H1 (cell line): Measurements from ENCODE around the gene PRKCA. TPM values are rescaled to one million over a fixed set of nuclear protein-coding genes. Genes with fewer than 3 reads are reported as not detected.

Experiments
- ATF3 ChIP-seq: IDR thresholded peaks from 2 replicates; pipeline ENCODE4 v1.6.1; 2011; ENCODE audit warnings: low read depth, mild to moderate bottlenecking, low read length; ENCODE audit not compliant: insufficient read depth
- EGR1 ChIP-seq: IDR thresholded peaks from 2 replicates; pipeline ENCODE4 v1.6.1; 2011; ENCODE audit warnings: low read depth, low read length, borderline replicate concordance
- HDAC2 ChIP-seq, 2 experiments: fragments of 300-600 bp in 1 of 2; sonication (generic) in 1 of 2; IDR thresholded peaks; 2 replicates each; pipeline ENCODE4 v1.6.1; 2011 to 2012; ENCODE audit warnings: low read depth in 2 of 2, low read length in 2 of 2, mild to moderate bottlenecking in 2 of 2, moderate library complexity in 2 of 2, borderline replicate concordance in 1 of 2, inconsistent platforms in 1 of 2
- NANOG ChIP-seq: IDR thresholded peaks from 2 replicates; pipeline ENCODE4 v1.6.1; 2011; ENCODE audit warnings: low read length, low read depth, mild to moderate bottlenecking, inconsistent platforms; ENCODE audit not compliant: insufficient read depth, poor library complexity, severe bottlenecking
- POLR2A ChIP-seq, 2 experiments: IDR thresholded peaks; 1 replicate in 1 of 2; 2 replicates in 1 of 2; pipeline ENCODE4 v1.6.1; 2011; ENCODE audit warnings: low read depth in 2 of 2, low read length in 2 of 2, mild to moderate bottlenecking in 2 of 2; ENCODE audit errors: control extremely low read depth in 1 of 2
- RAD21 ChIP-seq, 2 experiments: IDR thresholded peaks in 1 of 2; conservative IDR thresholded peaks in 1 of 2; 2 replicates each; pipeline ENCODE4 v1.6.1; 2011; ENCODE audit warnings: low read depth in 2 of 2, low read length in 2 of 2, improper control_type of control experiment in 1 of 2, inconsistent platforms in 1 of 2, mild to moderate bottlenecking in 1 of 2, moderate library complexity in 1 of 2
- polyA plus RNA-seq, 7 experiments: library from polyadenylated mRNA; depleted of rRNA in 3 of 7; stranded (reverse) in 5 of 7; unstranded in 2 of 7; fragments of >200 nt in 5 of 7; fragments of 200-250 nt in 2 of 7; gene quantifications; 1 replicate in 5 of 7; 2 replicates in 1 of 7; 4 replicates in 1 of 7; pipeline versions ENCODE4 v1.2.1 to v1.2.3, GENCODE V29; 2011 to 2013; ENCODE audit warnings: missing spikeins in 2 of 7, mixed read lengths in 2 of 7
- total RNA-seq: library from RNA; stranded (reverse); fragmentation: NEBNext Ultra II Directional; extraction: Animal tissue kit (Norgen Biotek cat#: 25700); gene quantifications from 2 replicates; pipeline ENCODE4 v1.2.1, GENCODE V29; 2021

The PRKCA gene
- total and polyA plus RNA-seq, 2 of the 8 experiments (the other 6 are each of a cell fraction or from before 2014, with no cell fraction given) = 5.8 to 17.8 TPM

DNA sequence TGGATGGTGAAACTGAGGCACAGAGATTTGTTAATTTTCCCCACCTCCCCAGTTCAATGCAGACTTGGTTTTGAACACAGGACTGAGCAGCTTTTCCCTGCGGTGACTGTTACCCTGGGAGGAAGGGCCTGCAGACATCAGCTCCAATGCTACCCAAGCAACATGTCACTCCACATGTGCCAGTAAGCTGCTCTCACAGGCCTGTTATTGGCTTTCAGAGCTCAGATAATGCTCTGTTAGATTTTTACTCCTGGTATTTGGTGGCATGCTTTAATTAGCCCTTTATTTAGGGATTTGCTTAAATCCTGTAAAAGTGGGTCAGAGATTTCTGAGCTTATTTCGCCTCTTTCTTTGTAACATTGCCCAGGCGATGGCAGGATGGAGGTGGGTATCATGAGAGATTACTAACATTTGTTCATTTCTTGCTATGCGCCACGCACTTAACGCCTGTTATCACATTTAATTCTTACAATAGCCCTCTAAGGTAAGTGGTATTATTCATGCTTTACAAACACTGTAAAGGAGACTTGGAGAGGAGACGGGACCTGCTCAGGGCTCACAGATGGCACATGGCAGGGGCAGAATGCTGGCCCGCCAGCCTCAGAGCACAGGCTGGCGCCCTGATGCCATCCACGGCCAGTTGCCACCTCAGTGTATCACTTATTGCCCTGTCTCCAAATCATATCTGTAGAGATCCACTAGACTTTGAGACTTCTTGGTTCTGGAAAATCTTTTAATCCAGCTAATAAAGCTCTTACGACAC lies 448.5 kb downstream of the PRKCA start (continued):
- TF ChIP-seq ATF3 (no peak), EGR1 (no peak), RAD21 (IDR thresholded peaks at IDR 0.05 in 1 of 2, conservative IDR thresholded peaks at IDR 0.05 in 1 of 2; ENCODE audit: low read depth in 2 of 2, low read length in 2 of 2) (no peak), POLR2A (IDR thresholded peaks at IDR 0.05; ENCODE audit: control extremely low read depth in 1 of 2, low read depth in 2 of 2, low read length in 2 of 2) (no peak), NANOG (no peak), HDAC2 (IDR thresholded peaks at IDR 0.05; ENCODE audit: borderline replicate concordance in 1 of 2, low read depth in 2 of 2, low read length in 2 of 2) (no peak)
